ENCODE data around the gene MCAM.

The MCAM gene

GRCh38 chr11:119295178-119295577 lies 21.8 kb downstream of the MCAM start:
- TF ChIP-seq TAF1 (IDR thresholded peaks at IDR 0.05; ENCODE audit: low read depth), result no peak
- TF ChIP-seq RAD21 (IDR thresholded peaks at IDR 0.05; ENCODE audit: low read depth), result peak; percentile 7; the same call in 1 of the 2 replicates

GRCh38 chr11:119293461-119293860 lies 23.5 kb downstream of the MCAM start:
- TF ChIP-seq MAX (IDR thresholded peaks at IDR 0.05), result no peak
- TF ChIP-seq EP300 (IDR thresholded peaks at IDR 0.05; ENCODE audit: borderline replicate concordance), result no peak
- TF ChIP-seq FOXM1 (IDR thresholded peaks at IDR 0.05; ENCODE audit: borderline replicate concordance, low read depth), result no peak
- TF ChIP-seq TEAD4 (IDR thresholded peaks at IDR 0.05), result no peak
- no peak for TF ChIP-seq TAF1 (IDR thresholded peaks at IDR 0.05; ENCODE audit: low read depth)
- TF ChIP-seq REST (IDR thresholded peaks at IDR 0.05; ENCODE audit: low read depth), result no peak
- no peak for TF ChIP-seq NFIC (IDR thresholded peaks at IDR 0.05)
- TF ChIP-seq RAD21 (IDR thresholded peaks at IDR 0.05; ENCODE audit: low read depth), result no peak
- no peak for TF ChIP-seq CEBPB (IDR thresholded peaks at IDR 0.05)
- TF ChIP-seq CREB1 (IDR thresholded peaks at IDR 0.05; ENCODE audit: low read depth), result no peak
- no peak for TF ChIP-seq USF1 (IDR thresholded peaks at IDR 0.05)
- no peak for TF ChIP-seq ZBTB7A (IDR thresholded peaks at IDR 0.05; ENCODE audit: low read depth)
- TF ChIP-seq TCF12 (IDR thresholded peaks at IDR 0.05; ENCODE audit: low read depth), result no peak
- no peak for TF ChIP-seq EGR1 (IDR thresholded peaks at IDR 0.05)
- no peak for TF ChIP-seq YY1 (IDR thresholded peaks at IDR 0.05; ENCODE audit: low read depth)

- TF ChIP-seq YY1 (IDR thresholded peaks at IDR 0.05; ENCODE audit: low read depth), result no peak
- TF ChIP-seq CREB1 (IDR thresholded peaks at IDR 0.05; ENCODE audit: low read depth), result no peak
- no peak for TF ChIP-seq TEAD4 (IDR thresholded peaks at IDR 0.05)
- TF ChIP-seq USF1 (IDR thresholded peaks at IDR 0.05), result no peak
- TF ChIP-seq TAF1 (IDR thresholded peaks at IDR 0.05; ENCODE audit: low read depth), result no peak
- TF ChIP-seq NFIC (IDR thresholded peaks at IDR 0.05), result no peak
- no peak for TF ChIP-seq EP300 (IDR thresholded peaks at IDR 0.05; ENCODE audit: borderline replicate concordance)
- no peak for TF ChIP-seq ZBTB7A (IDR thresholded peaks at IDR 0.05; ENCODE audit: low read depth)
- no peak for TF ChIP-seq TCF12 (IDR thresholded peaks at IDR 0.05; ENCODE audit: low read depth)
These were observed 25.9 kb downstream of the MCAM start for GRCh38 chr11:119290894-119291497.

- TF ChIP-seq REST (IDR thresholded peaks at IDR 0.05; ENCODE audit: low read depth), result no peak
- TF ChIP-seq FOXM1 (IDR thresholded peaks at IDR 0.05; ENCODE audit: borderline replicate concordance, low read depth), result no peak
- no peak for TF ChIP-seq TAF1 (IDR thresholded peaks at IDR 0.05; ENCODE audit: low read depth)
- no peak for TF ChIP-seq TEAD4 (IDR thresholded peaks at IDR 0.05)
- TF ChIP-seq ZBTB7A (IDR thresholded peaks at IDR 0.05; ENCODE audit: low read depth), result no peak
- TF ChIP-seq TCF12 (IDR thresholded peaks at IDR 0.05; ENCODE audit: low read depth), result no peak
- no peak for TF ChIP-seq YY1 (IDR thresholded peaks at IDR 0.05; ENCODE audit: low read depth)
- TF ChIP-seq EP300 (IDR thresholded peaks at IDR 0.05; ENCODE audit: borderline replicate concordance), result no peak
- no peak for TF ChIP-seq NFIC (IDR thresholded peaks at IDR 0.05)
- no peak for TF ChIP-seq EGR1 (IDR thresholded peaks at IDR 0.05)
- TF ChIP-seq RAD21 (IDR thresholded peaks at IDR 0.05; ENCODE audit: low read depth), result no peak
- TF ChIP-seq CREB1 (IDR thresholded peaks at IDR 0.05; ENCODE audit: low read depth), result no peak
- no peak for TF ChIP-seq USF1 (IDR thresholded peaks at IDR 0.05)
- no peak for TF ChIP-seq MAX (IDR thresholded peaks at IDR 0.05)
- no peak for TF ChIP-seq CEBPB (IDR thresholded peaks at IDR 0.05)
These were observed 28.7 kb downstream of the MCAM start for GRCh38 chr11:119288219-119288618.

- TF ChIP-seq RAD21 (IDR thresholded peaks at IDR 0.05; ENCODE audit: low read depth), result no peak
These were observed 31.5 kb downstream of the MCAM start for GRCh38 chr11:119285431-119285830.
